ENCODE data around the gene ZNFX1.
"Not testable (repeated sequence)": the region's sequence is repeated elsewhere in the genome, so short reads cannot be mapped to it uniquely, and the experiment has no call there.

The ZNFX1 gene

DNA sequence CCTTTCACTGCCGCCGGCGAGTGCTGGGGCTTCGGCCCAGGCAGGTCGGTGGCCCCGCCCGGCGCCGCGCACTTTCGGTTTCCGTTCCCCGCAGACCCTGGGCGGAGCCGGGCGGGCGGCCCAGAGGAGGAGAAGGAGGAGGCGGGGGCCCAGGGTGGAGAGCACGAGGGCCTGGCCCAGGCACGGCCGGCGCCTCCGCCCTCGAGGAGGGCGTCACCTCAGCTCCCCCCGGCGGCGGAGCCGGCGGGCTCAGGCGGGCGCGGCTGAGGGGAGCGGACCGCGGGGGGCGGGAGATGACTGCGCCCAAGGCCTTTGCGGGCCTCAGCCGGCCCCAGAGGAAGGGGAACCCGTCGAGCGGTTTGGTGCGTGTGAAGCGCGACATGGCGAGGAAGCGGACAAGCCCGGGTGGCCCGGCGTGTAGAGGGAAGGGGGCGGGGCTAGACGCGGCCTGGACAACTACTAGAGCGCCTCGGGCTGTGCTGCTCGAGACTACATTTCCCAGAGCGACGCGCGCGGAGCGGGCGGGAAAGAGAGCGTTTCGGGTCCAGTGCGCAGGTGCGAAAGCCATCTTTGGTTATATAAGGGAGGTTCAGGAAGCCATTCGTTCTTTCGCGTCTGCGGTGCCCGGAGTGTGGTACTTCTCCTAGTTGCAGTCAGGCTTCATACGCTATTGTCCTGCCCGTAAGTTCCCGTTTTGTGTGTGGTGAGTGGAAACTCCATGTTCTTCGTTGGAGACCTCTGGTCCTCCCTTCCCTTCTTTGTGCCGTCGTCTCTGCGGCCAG lies at the start of gene ZNFX1:
Gene ZNFX1 (minus strand): TSS at position 22 of the 782 bp plus-strand sequence. CDS start 2,218 bp downstream, outside the sequence.
- DNase-seq (ENCODE audit: low read depth), result peak; percentile 95

DNA sequence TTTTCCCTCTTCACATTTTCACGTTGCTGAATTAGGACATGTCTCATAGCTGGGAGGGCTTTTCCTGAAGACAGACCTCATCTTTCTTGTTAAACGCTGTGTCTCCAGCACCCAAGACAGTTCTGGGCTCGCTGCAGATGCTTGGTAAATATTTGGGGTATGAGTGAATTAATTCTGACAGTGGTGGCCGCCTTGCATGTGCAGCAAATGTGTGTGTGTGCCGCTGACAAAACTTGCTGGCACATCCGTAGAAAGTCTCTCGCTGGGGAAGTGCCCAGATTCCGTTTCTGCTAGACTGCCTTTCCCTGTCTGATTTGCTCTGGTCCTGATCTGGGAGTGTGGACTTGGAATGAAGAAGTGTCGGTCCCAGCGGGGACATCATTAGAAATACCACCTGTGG lies 48.2 kb upstream of the ZNFX1 start:
- no peak for DNase-seq (ENCODE audit: low read depth)

DNA sequence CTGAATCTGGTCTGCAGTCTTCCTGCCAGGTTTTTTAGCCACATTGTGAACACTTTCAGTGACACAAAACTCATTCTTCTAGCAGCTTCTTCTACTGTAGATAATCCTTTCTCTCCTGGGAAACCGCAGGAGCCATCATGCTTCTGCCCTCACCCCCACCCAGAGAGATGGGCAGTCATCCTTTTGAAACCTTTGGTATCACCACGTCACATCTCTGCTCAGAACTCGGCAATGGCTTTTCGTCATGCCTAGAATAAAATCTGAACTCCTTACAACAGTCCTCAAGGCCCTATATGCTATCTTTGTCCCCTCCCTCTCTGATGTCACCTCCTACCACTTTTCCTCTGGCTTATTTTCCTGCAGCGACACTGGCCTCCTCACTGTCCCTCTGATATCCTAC lies 46.4 kb upstream of the ZNFX1 start:
- no peak for DNase-seq (ENCODE audit: low read depth)

DNA sequence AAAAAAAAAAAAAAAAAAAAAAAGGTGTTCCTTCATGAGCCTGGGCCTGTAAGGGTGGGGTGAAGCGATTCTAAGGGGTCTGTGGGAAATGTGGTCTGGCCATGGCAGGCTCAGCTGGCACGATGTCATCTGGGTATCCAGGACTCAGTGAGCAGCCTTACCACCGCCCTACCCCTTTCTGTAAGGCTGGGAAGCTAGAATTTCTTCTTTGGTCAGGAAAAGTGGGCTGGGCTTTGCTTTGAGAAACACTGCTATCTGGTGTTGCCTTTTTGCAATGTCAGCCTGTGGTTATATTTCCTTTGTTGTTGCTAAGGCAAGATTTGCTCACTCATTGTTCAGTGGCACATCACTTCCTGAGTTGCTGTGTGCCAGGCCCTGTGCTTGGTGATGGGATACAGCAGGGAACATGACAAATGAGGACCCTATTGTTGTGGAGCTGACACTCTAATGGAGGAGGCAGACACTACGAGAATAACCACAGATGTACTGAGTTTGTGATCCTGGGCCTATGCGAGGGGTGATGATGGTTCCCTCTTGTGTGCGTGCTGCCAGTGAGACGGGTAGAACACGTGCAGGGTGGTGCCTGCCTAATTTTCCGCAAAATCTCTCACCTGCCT lies 45.9 kb upstream of the ZNFX1 start:
- DNase-seq (ENCODE audit: low read depth), result peak; percentile 86

DNA sequence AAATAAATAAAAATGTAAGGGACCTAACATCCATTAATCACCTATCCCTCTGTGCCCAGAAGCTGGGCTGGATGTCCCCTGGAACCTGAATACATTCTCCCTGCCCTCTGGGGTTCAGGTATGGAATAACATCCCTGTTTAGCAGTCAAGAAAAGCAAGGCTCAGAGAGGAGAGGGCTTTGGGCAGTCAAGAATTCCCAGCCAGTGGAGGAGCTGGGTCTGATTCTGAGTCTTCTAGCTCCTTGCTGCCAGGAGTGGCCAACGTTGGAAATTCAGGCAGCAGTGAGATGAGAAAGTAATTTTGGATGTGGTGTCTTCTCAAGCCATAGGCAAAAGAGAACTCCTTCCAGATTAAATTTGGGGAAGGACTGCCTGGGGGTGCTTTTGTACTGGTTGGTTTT lies 42.6 kb upstream of the ZNFX1 start:
- peak; percentile 55 for DNase-seq (ENCODE audit: low read depth)

DNA sequence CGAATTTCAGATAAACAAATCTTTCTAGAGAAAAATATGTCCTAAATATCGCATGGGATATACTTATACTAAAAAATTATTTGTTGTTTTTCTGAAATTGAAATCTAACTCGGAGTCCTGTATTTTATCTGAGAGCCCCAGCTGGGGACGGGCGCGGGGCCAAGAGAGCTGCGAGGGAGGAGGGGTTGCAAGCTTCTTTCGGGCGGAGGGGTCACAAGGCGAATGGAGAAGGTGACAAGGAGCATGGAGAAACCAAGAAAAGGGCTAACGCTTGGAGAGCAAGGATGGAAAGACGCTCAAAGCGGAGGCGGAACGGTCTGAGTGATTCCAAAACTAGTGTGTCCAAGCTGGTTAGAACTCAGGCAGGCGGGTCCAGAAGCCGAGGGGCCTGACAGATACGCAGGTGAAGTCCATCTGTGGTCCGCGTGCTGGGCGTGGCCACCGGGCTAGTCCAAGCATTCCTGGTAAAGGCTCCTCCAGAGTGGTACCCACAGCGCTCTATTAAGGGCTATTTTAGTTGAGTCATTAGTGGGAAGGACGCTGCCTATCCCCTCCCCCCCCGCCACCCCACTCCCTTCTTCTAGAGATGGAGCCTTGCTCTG lies 41.5 kb upstream of the ZNFX1 start:
- DNase-seq (ENCODE audit: low read depth), result no peak

DNA sequence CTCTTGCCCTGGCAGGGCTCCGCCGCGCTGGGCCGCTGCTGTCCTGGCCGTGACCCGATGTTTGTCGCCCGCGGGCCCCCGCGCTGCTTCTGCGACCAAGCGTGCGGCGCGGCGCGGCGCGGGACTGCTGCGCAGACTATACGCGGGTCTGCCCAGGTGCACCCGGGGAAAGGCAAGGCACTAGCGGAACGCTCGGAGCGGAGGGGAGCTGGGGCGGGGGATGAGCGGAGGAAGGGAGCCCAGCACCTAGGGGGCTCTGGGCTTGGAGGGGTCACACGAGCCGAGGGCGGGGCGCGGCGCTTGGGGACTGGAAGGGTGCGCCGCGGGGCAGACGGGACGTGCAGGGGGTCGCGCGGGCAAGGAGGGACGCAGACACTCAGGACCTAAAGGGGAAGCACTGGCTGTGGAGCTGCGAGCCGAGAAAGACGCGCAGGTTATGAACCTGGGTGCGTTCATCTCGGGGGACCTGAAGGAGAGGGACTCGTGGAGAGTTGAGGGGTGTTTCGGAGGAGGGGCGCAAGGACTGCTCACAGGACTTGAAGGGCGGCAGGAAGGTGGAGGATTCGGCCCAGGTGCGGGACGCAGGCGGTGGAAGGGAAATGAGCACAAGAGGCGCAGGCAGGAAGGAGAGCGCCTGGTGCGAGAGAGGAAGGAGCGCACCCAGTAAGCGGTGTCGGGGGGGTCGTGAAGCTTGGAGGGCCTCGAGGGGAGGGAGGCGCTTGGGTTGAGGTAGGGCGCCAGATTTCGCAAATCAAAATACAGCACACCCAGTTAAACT lies 40.8 kb upstream of the ZNFX1 start:
- DNase-seq (ENCODE audit: low read depth), result no peak

DNA sequence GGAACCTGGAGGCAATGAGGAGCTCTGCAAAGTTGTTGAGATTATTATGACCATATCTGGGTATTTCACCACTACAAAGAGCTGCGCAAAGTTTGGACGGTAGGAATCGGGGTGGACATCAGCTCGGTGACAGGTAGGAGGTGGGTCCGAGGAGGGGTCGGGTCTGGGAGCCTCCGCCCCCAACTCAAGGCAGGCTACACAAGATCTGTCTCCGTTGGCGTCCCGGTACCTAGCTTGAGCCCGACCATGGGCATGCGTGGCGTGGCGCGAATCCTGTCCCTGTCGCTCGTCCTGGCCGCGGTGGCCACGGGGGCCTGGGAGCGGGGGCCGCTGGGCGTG lies 40.2 kb upstream of the ZNFX1 start:
- DNase-seq (ENCODE audit: low read depth), result no peak

DNA sequence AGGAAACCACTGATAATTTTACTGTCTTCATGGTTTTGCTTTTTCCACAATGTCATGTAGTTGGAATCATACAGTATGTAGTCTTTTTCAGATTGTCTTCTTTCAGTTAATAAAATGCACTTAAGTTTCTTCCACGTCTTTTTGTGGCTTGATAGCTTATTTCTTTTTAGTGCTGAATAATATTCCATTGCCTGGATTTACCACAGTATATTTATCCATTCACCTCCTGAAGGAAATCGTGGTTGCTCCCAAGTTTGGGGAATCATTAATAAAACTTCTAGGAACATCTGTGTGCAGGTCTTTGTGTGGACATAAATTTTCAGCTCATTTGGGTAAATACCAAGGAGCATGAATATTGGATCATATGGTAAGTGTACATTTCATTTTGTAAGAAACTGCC lies 38.8 kb upstream of the ZNFX1 start:
- no peak for DNase-seq (ENCODE audit: low read depth)

DNA sequence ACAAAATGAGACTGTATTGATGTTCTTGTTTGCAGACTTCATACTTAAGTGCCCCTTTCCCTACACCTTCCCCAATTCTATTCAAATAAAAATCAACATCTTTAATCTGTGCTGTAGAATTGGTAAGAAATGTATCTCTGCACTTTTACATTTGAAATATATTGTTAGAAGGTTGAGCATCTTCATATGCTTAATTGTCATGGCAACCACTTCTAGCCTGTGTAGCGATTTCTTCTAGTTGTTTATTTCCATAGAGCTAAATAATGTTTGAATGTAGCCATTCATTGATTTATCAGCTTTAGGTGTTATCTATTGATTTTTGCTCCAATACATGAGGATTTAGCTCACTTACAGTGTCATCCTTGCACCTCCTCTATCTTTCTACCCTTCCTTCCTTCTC lies 37.7 kb upstream of the ZNFX1 start:
- DNase-seq (ENCODE audit: low read depth), result no peak

DNA sequence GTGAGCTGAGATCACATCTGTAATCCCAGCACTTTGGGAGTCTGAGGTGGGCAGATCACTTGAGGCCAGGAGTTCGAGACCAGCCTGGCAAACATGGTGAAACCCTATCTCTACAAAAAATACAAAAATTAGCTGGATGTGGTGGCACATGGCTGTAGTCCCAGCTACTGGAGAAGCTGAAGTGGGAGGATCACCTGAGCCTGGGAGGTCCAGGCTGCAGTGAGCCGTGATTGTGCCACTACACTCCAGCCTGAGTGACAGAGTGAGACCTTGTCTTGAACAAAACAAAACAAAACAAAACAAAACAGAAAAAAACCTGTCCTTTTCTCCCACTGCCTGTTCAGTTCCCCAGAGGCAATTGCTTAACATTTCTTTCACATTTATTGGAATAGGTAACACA lies 36.2 kb upstream of the ZNFX1 start:
- not testable (repeated sequence) for DNase-seq (ENCODE audit: low read depth)

DNA sequence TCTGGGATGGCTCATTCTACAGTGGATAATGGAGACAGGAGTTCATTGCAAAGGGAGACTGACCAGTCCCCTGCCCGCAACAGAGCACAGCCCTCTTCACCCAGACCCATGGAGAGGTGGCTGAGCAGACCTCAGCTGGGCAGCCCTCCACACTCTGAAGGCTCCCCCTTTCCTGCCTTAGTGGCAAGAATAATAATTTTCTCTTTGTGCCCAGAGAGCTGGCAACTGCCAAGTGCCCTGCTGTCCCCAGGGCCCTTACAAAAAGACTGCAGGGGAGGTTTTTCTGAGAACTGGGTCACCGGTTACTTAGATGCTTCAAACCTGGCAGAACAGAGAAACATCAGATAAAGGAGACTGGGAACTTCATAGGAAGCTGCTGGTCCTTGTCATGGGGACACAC lies 35.4 kb upstream of the ZNFX1 start:
- no peak for DNase-seq (ENCODE audit: low read depth)

DNA sequence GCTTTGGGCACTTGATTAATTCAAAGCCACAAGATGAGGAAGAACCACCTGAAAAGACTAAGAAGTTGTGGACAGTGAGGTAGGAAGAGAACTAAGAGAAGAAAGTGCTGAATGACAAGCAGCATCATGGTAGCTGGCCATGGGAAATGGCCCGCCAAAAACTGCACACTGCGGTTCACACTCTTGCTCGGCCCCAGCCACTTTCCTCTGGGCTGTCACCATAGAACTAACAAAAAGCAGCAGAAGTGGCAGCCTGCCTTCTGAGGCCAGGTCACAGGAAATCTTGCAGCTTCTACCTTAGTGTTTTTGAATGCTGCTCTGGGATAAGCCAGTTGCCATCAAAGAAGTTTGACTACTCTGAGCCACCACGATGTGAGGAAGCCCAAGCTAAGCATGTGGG lies 34.8 kb upstream of the ZNFX1 start:
- no peak for DNase-seq (ENCODE audit: low read depth)

DNA sequence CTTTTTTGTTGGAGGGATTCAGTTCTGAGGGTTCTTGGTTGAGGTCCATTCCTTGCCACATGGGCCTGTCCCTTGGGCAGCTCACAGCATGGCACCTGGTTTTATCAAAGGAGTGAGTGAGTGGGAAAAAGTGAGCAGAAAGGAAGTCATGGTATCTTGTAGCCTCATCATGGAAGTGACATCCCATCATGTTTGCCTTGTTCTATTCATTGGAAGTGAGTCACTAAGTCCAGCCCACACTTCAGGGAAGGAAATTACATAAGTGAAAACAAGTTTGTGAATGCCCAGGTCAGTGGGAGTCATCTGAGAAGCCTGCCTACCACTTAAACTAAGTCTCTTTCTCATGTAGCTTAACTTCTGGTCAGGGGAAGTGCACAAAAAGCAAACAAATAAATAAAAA lies 32.8 kb upstream of the ZNFX1 start:
- peak; percentile 33 for DNase-seq (ENCODE audit: low read depth)

DNA sequence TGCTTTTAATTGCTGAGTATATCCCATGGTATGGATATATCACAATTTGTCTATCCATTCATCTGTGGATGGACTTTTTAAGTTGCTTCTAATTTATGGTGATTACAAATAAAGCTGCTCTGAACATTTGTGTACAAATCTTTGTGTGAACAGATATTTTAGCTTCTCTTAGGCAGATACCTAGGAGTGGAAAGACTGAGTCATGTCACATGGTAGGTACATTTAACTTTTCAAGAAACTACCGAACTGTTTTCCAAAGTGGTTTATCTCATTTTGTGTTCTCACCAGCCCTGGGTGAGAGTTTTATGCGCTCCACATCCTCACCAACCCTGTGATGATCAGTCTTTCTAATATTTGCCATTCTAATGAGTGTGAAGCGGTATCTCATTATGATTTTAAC lies 31.0 kb upstream of the ZNFX1 start:
- no peak for DNase-seq (ENCODE audit: low read depth)

DNA sequence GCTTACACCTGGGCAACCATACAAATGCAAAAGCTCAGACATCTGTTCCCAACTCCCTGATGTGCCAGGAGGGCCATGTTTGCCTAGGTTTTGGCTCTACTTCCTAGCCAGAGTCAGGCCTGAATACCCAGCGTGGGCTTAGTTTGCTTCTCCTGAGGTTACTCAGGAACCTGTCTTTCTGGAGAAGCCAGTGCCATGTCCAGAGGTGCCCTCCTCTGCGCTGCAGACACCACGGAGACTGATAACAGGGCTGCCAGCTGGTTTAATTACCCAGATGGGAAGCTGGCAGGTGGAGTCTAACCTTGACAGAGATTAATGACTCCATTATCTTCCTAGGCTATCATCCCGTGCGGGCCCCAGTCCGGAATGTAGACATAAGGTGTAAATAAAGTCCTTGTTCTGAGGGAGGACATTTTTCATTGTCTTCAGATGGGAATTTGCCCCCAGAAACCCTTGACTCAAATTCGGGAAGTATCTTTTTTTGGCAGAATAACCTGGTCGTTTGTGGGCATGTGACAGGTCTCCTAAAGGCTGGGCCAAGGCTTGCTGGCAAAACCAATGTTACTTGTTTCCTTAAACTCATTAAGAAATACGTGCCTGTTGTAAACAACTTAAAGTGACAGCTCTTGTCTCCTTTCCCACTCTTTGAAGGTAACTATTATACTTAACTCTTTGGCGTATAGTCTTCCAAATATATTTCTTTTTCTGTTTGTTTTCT lies 29.2 kb upstream of the ZNFX1 start:
- DNase-seq (ENCODE audit: low read depth), result no peak

DNA sequence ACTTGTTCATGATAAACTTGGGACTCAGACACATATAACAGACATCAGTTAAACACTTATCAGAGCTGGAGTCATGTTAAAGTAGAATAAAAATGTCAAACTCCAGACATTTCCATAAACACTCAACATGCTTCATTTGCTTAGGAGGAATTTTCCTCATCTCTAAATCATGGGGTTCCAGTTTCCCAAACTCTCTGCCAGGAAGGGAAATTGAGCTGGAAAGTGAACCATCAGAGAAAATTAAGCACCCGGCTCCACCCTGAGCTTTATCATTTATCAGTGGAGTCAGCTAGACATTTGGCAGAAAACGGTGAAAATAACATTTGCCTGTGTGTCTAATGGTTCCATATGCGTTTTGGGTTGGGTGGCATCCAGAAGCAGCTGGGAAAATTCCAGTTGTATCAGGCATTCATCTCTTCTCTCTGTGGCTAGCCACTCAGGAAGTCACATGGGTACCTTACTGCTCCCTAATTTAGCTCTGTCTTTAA lies 25.3 kb upstream of the ZNFX1 start:
- DNase-seq (ENCODE audit: low read depth), result no peak

DNA sequence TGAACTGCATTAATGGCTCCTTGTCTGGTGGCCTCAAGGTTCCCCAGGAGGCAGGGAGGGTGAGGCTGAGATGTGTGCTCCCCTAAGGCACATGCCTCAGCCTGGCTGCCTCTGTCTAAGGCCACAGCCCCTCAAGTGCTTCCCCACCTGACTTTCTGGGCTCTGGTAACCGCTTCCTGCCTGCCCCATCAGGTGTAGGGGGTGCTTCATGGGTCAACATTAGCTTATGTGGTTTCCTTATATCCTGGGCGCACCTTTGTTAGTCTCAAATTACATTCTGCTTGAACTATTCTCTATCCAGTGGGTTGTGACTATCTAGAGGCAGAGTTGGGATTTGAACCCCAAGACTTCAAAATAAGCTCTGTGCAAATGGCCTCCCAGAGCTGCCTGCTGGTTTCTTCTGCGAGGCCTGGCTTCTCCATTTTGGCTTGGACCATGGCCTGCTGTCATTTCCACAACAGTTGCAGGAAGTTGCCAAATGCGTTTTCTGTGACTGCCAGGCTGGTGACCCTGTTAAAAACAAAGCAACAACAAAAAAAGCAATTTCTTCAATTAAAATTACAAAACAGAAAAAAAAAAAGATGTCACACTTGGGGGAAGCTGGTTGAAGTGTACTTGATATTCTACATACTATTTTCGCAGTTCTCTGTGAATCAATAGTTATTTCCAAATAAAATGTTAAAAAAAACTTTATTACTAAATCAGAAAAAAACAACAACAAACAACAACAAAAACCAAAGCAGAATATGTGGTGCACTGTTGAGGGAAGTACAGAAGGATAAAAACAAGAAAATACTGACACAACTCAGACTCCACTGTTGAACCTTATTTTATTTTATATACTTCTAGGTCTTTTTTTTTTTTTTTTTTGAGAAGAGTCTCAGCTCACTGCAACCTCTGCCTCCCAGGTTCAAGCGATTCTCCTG lies 20.0 kb upstream of the ZNFX1 start:
- no peak for DNase-seq (ENCODE audit: low read depth)

DNA sequence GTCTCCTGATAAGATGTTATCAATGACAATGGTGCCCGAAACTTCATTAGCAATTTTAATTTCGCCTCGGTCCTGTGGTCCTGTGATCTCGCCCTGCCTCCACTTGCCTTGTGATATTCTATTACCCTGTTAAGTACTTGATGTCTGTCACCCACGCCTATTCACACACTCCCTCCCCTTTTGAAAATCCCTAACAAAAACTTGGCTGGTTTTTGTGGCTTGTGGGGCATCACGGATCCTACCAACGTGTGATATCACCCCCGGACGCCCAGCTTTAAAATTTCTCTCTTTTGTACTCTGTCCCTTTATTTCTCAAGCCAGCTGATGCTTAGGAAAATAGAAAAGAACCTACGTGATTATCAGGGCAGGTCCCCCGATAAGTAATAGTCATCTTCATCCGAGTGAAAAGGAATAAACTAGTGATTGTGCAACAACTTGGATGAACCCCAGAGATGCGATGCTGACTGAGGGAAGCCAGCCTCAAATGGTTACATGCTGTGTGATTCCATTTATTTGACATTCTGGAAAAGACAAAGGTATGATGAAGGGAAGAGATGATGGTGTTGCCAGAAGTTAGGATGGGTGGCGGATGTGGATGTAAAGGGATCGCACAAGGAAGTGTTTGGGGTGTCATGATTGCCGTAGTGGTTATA lies 16.3 kb upstream of the ZNFX1 start:
- DNase-seq (ENCODE audit: low read depth), result not testable (repeated sequence)

DNA sequence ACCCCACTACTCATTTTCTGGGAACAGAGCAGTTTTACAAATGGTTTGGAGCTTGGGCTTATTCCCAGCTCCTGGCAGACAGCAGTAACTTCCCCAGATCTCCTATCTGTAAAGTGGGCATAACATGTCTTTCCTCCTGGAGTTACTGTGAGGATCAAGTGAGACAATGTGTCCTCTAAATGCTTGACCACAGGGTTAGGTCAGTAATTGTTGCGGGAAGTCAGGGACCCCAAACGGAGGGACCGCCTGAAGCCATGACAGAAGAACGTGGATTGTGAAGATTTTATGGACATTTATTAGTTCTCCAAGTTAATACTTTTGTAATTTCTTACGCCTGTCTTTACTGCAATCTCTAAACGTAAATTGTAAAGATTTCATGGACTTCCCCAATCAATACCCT lies 15.3 kb upstream of the ZNFX1 start:
- DNase-seq (ENCODE audit: low read depth), result no peak

Data from amniotic epithelial cell (primary cell).